Fibroblast of peridontal ligament (primary cell): Measurements from ENCODE around the gene DCTN1.

ENCODE experiments used
- DNase-seq: peaks from one replicate; pipeline ENCODE4 v3.0.0-alpha.2; 2010; ENCODE audit errors: extremely low read depth

Gene DCTN1

GRCh38 chr2:74321737-74322136, 58.4 kb downstream of the DCTN1 start:
- DNase-seq: no peak

GRCh38 chr2:74317701-74318100, 62.4 kb downstream of the DCTN1 start:
- DNase-seq: no peak

- no peak for DNase-seq
Measured at GRCh38 chr2:74316627-74317295, 63.4 kb downstream of the DCTN1 start.

- DNase-seq: no peak
Measured at GRCh38 chr2:74314107-74314506, 66.0 kb downstream of the DCTN1 start.

- no peak for DNase-seq
Measured at GRCh38 chr2:74313497-74313896, 66.6 kb downstream of the DCTN1 start.

- DNase-seq: no peak
Measured at GRCh38 chr2:74312913-74313312, 67.2 kb downstream of the DCTN1 start.
